MM.1S (cell line): ENCODE measurements around the gene REC8.

ENCODE experiments used
- DNase-seq: peaks from one replicate; pipeline ENCODE4 v3.0.0-alpha.2; 2015
- H2AFZ ChIP-seq: fragments of 300-600 bp; sonication (generic); 2 replicates; pipeline ENCODE4 v1.6.0; 2016; ENCODE audit warnings: antibody characterized with exemption, low read length
- H3F3A ChIP-seq: fragments of 300-600 bp; sonication (generic); 2 replicates; pipeline ENCODE4 v1.6.1; 2016; ENCODE audit warnings: mild to moderate bottlenecking, antibody characterized with exemption, low read length, moderate library complexity, mixed read lengths; ENCODE audit not compliant: insufficient read depth
- H3K27ac ChIP-seq: fragments of 300-600 bp; sonication (generic); 2 replicates; pipeline ENCODE4 v1.5.1; 2016; ENCODE audit warnings: mild to moderate bottlenecking, low read length
- H3K27me3 ChIP-seq: fragments of 300-600 bp; sonication (generic); replicated peaks from 2 replicates; pipeline ENCODE4 v1.6.0; 2016; ENCODE audit warnings: low read length; ENCODE audit not compliant: insufficient read depth
- H3K36me3 ChIP-seq: fragments of 300-600 bp; sonication (generic); replicated peaks from 2 replicates; pipeline ENCODE4 v1.6.1; 2016; ENCODE audit warnings: mild to moderate bottlenecking, low read length, mixed read lengths; ENCODE audit not compliant: insufficient read depth
- H3K4me1 ChIP-seq: fragments of 300-600 bp; sonication (generic); 2 replicates; pipeline ENCODE4 v1.6.1; 2016; ENCODE audit warnings: low read length, mixed read lengths
- H3K4me2 ChIP-seq: fragments of 300-600 bp; sonication (generic); 2 replicates; pipeline ENCODE4 v1.6.0; 2016; ENCODE audit warnings: low read depth, low read length
- H3K4me3 ChIP-seq: fragments of 300-600 bp; sonication (generic); 2 replicates; pipeline ENCODE4 v1.5.1; 2016; ENCODE audit warnings: low read length, mixed read lengths
- H3K79me2 ChIP-seq: fragments of 300-600 bp; sonication (generic); 2 replicates; pipeline ENCODE4 v1.6.1; 2016; ENCODE audit warnings: mixed run types, low read length, mixed read lengths
- H3K9ac ChIP-seq: fragments of 300-600 bp; sonication (generic); 2 replicates; pipeline ENCODE4 v1.6.1; 2016; ENCODE audit warnings: low read length, mixed read lengths
- H3K9me2 ChIP-seq: fragments of 300-600 bp; sonication (generic); replicated peaks from 2 replicates; pipeline ENCODE4 v1.6.1; 2016; ENCODE audit warnings: mild to moderate bottlenecking, low read length, mixed read lengths; ENCODE audit not compliant: insufficient read depth
- H3K9me3 ChIP-seq: fragments of 300-600 bp; sonication (generic); replicated peaks from 2 replicates; pipeline ENCODE4 v1.6.1; 2016; ENCODE audit warnings: mild to moderate bottlenecking, low read length, mixed read lengths; ENCODE audit not compliant: insufficient read depth
- H4K20me1 ChIP-seq: fragments of 300-600 bp; sonication (generic); 2 replicates; pipeline ENCODE4 v1.6.1; 2016; ENCODE audit warnings: mild to moderate bottlenecking, low read length, moderate library complexity, mixed read lengths; ENCODE audit not compliant: insufficient read depth
- CTCF ChIP-seq: fragments of 300-600 bp; sonication (generic); IDR thresholded peaks from 2 replicates; pipeline ENCODE4 v1.5.1; 2016; ENCODE audit warnings: antibody characterized with exemption, low read length, mixed read lengths
- EZH2 ChIP-seq: fragments of 300-600 bp; sonication (generic); optimal IDR thresholded peaks from 2 replicates; pipeline ENCODE3; 2017; ENCODE audit warnings: low read depth, mild to moderate bottlenecking, antibody characterized with exemption, low read length, mixed read lengths
- EZH2phosphoT487 ChIP-seq: fragments of 300-600 bp; sonication (generic); IDR thresholded peaks from 2 replicates; pipeline ENCODE4 v1.6.1; 2018; ENCODE audit warnings: antibody characterized with exemption, low read length

The REC8 gene

DNA sequence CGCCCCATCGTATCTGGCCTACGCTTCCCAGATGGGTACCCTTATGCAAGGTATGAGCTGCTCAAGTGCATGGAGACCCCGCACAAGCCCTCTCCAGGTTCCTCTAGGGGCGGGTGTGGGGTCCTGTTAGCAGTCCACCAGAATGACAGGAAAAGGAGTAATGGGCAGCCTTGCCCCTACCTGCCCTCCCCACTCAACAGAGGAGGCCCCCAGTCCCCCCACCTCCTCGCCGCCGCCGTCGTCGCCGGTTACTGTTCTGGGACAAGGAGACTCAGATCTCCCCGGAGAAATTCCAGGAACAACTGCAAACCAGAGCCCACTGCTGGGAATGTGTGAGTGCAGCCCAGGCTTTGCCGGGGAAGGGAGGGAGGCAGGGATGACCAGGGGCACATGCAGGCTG lies 6.0 kb downstream of the REC8 start:
- Histone ChIP-seq H3K9ac (no peak overlapping the region), H3K9me2 (no peaks in the 10 kb centered on the region), H3K79me2 (no peaks in the 10 kb centered on the region), H3K4me2 (no peak overlapping the region), H3K9me3 (no peaks in the 10 kb centered on the region), H4K20me1 (no peaks in the 10 kb centered on the region), H3K27ac (no peak overlapping the region), H3K27me3 (no peaks in the 10 kb centered on the region), H3K36me3 (no peaks in the 10 kb centered on the region), H2AFZ (no peak overlapping the region), H3K4me3 (no peak overlapping the region), H3K4me1 (no peaks in the 10 kb centered on the region), H3F3A (no peaks in the 10 kb centered on the region)
- TF ChIP-seq CTCF = no peak
- TF ChIP-seq EZH2phosphoT487 = no peak
- no peak for TF ChIP-seq EZH2
- DNase-seq = no peak

DNA sequence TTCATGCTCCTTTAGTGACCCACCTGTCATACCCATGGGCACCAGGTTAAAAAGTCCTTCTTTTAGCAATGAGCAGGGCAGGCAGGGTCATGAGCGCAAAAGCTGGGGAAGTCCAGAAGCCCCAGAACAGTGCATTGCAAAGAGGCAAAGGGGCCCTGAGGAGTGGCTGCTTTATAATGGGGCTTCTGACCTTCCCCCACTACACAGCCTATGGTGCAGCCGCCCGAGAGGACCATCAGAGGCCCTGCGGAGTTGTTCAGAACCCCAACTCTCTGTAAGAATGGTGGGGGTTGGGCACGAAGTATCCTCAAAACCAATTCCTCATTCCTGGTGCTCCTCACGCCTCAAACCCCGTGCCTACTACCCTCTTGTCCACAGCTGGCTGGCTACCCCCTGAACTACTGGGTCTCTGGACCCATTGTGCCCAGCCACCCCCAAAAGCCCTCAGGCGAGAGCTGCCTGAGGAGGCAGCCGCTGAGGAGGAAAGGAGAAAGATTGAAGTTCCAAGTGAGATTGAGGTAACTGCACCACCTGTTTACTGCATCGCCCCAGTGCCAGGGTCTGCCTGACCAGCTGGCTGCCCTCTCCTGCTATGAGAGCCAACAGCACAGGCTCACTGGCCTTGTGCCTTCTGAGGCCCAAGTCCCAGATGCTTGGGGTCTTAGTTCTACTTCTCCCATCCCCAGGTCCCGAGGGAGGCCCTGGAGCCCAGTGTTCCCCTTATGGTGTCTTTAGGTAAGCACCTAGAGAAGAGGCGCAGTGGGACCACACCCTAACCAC lies 6.7 kb downstream of the REC8 start:
- Histone ChIP-seq H3K4me1 (no peaks in the 10 kb centered on the region), H3K36me3 (no peaks in the 10 kb centered on the region), H3K4me2 (no peak overlapping the region), H2AFZ (no peak overlapping the region), H3K27ac (no peak overlapping the region), H3K79me2 (no peaks in the 10 kb centered on the region), H3K4me3 (no peak overlapping the region), H3K9ac (no peak overlapping the region), H3F3A (no peaks in the 10 kb centered on the region), H3K9me3 (no peaks in the 10 kb centered on the region), H3K9me2 (no peaks in the 10 kb centered on the region), H4K20me1 (no peaks in the 10 kb centered on the region), H3K27me3 (no peaks in the 10 kb centered on the region)
- DNase-seq = no peak
- no peak for TF ChIP-seq EZH2phosphoT487
- TF ChIP-seq EZH2 = no peak
- TF ChIP-seq CTCF = no peak

GRCh38 chr14:24179294-24179960 lies 7.5 kb downstream of the REC8 start:
- no peaks in the 10 kb centered on the region for H3K9me3 ChIP-seq
- no peaks in the 10 kb centered on the region for H3K36me3 ChIP-seq
- H3K4me2 ChIP-seq = no peak overlapping the region
- H3K27ac ChIP-seq = no peak overlapping the region
- no peak overlapping the region for H2AFZ ChIP-seq
- no peak for TF ChIP-seq EZH2
- no peak for TF ChIP-seq CTCF
- TF ChIP-seq EZH2phosphoT487 = no peak
- no peaks in the 10 kb centered on the region for H3K79me2 ChIP-seq
- H3K4me3 ChIP-seq = no peak overlapping the region
- H3K9ac ChIP-seq = no peak overlapping the region
- H3K9me2 ChIP-seq = no peaks in the 10 kb centered on the region
- H3K27me3 ChIP-seq = no peaks in the 10 kb centered on the region
- no peak for DNase-seq
- no peaks in the 10 kb centered on the region for H3K4me1 ChIP-seq
- H3F3A ChIP-seq = no peaks in the 10 kb centered on the region
- H4K20me1 ChIP-seq = no peaks in the 10 kb centered on the region
